Measurements from ENCODE around the gene ITGAE. TPM values are rescaled to one million over a fixed set of nuclear protein-coding genes. Genes with fewer than 3 reads are reported as not detected.

The ITGAE gene
- total RNA-seq, 1 experiment from 2014 or later: 28.8 TPM

- Histone ChIP-seq H3K27me3 (ENCODE audit: control insufficient read depth, insufficient read depth, low read length) (no peaks in the 10 kb centered on the region), H3K36me3 (replicated peaks; ENCODE audit: control insufficient read depth, insufficient read depth, low read length) (peaks cover 4% of the 10 kb centered on the region), H3K4me3 (ENCODE audit: insufficient read depth, low read depth, low read length) (no peak overlapping the region)
- no peak for DNase-seq
Observed at GRCh38 chr17:3666516-3666915, 134.5 kb downstream of the ITGAE start.

- DNase-seq: no peak
- Histone ChIP-seq H3K36me3 (replicated peaks; ENCODE audit: control insufficient read depth, insufficient read depth, low read length) (peaks cover 4% of the 10 kb centered on the region), H3K27me3 (ENCODE audit: control insufficient read depth, insufficient read depth, low read length) (no peaks in the 10 kb centered on the region), H3K4me3 (ENCODE audit: insufficient read depth, low read depth, low read length) (no peak overlapping the region)
Observed at GRCh38 chr17:3665834-3666233, 135.2 kb downstream of the ITGAE start.

Other genes starting within 250 kb of the ITGAE start
- 0.69 and 2.5 TPM in 2 replicates for gene TRPV3, start 243.4 kb downstream of the ITGAE start, total RNA-seq (2014; rRNA removed; shearing (Covaris generic))
- gene TRPV1, start 191.8 kb downstream of the ITGAE start, total RNA-seq (2014; rRNA removed; shearing (Covaris generic)): 3.0 and 3.1 TPM in 2 replicates
- gene SHPK, start 164.9 kb downstream of the ITGAE start, total RNA-seq (2014; rRNA removed; shearing (Covaris generic)): 22.9 and 27.0 TPM in 2 replicates
- 9.6 and 17.9 TPM in 2 replicates for gene CTNS, start 164.4 kb downstream of the ITGAE start, total RNA-seq (2014; rRNA removed; shearing (Covaris generic))
- gene TAX1BP3, start 132.6 kb downstream of the ITGAE start, total RNA-seq (2014; rRNA removed; shearing (Covaris generic)): 116 and 122 TPM in 2 replicates
- 41.6 and 48.5 TPM in 2 replicates for gene EMC6, start 132.4 kb downstream of the ITGAE start, total RNA-seq (2014; rRNA removed; shearing (Covaris generic))
- gene P2RX5, start 105.0 kb downstream of the ITGAE start, total RNA-seq (2014; rRNA removed; shearing (Covaris generic)): 2.3 and 2.7 TPM in 2 replicates
- 34.2 and 39.1 TPM in 2 replicates for gene HASPIN, start 77.3 kb downstream of the ITGAE start, total RNA-seq (2014; rRNA removed; shearing (Covaris generic))
- gene NCBP3, start 45.1 kb upstream of the ITGAE start, total RNA-seq (2014; rRNA removed; shearing (Covaris generic)): 17.5 and 28.0 TPM in 2 replicates
- 6.0 and 6.7 TPM in 2 replicates for gene CAMKK1, start 91.9 kb upstream of the ITGAE start, total RNA-seq (2014; rRNA removed; shearing (Covaris generic))
- 0.10 and 0.33 TPM in 2 replicates for gene P2RX1, start 115.3 kb upstream of the ITGAE start, total RNA-seq (2014; rRNA removed; shearing (Covaris generic))
- gene ATP2A3, start 163.2 kb upstream of the ITGAE start, total RNA-seq (2014; rRNA removed; shearing (Covaris generic)): 5.7 and 5.8 TPM in 2 replicates